Astrocyte of the cerebellum (primary cell): ENCODE results near the gene RAB33B.

Source experiments
- DNase-seq: peaks from one replicate; pipeline ENCODE4 v3.0.0-alpha.2; 2011; ENCODE audit warnings: low read depth
- H3K4me3 ChIP-seq: 2 replicates; pipeline ENCODE4 v1.5.1; 2011; ENCODE audit warnings: mild to moderate bottlenecking, low read depth, low read length, moderate library complexity
- in situ Hi-C: cut with HindIII; loops from 2 replicates; pipeline ENCODE4 v1.10.0; 2017; ENCODE audit warnings: low sequenced_read_pairs
- TF ChIP-seq, protein P1 (sequence below): IDR thresholded peaks from 2 replicates; pipeline ENCODE4 v1.5.1; 2012; ENCODE audit warnings: low read length, low read depth, moderate library complexity, mild to moderate bottlenecking; ENCODE audit errors: missing control alignments

Gene RAB33B

DNA sequence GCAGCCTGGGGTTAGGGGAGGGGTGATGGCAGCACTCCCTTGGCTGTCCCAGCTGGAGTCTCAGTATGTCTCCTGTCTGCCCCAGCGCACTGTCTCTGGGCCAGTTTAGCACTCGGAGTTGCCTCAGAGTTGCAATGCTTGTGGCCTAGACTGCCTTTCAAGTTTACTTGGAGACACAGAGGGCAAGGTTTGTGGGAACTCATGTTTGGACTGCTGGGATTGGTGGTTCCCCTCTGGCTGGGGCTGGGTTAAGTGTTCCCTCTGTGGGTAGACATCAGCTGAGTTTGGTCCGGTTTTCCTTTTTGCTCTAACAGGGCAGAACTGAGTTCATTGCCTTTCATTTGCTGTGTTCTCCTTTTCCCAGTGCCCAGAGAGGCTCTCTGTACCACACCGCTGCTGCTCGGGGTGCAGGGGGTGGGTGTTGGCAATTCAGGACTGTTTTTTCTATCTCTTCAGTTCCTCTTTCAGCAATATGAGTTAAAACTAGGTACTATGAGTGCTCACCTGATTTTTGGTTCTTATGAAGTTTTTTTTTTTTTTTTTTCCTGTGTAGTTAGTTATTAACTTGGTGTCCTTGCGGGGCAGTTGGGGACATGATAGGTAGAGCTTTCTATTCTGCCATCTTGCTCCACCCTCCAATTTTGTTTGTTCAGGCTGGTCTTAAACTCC is 17.2 kb downstream of the RAB33B start:
- TF ChIP-seq, protein P1, sequence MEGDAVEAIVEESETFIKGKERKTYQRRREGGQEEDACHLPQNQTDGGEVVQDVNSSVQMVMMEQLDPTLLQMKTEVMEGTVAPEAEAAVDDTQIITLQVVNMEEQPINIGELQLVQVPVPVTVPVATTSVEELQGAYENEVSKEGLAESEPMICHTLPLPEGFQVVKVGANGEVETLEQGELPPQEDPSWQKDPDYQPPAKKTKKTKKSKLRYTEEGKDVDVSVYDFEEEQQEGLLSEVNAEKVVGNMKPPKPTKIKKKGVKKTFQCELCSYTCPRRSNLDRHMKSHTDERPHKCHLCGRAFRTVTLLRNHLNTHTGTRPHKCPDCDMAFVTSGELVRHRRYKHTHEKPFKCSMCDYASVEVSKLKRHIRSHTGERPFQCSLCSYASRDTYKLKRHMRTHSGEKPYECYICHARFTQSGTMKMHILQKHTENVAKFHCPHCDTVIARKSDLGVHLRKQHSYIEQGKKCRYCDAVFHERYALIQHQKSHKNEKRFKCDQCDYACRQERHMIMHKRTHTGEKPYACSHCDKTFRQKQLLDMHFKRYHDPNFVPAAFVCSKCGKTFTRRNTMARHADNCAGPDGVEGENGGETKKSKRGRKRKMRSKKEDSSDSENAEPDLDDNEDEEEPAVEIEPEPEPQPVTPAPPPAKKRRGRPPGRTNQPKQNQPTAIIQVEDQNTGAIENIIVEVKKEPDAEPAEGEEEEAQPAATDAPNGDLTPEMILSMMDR: no peak
- in situ Hi-C loops: no loop called here
- DNase-seq: no peak

DNA sequence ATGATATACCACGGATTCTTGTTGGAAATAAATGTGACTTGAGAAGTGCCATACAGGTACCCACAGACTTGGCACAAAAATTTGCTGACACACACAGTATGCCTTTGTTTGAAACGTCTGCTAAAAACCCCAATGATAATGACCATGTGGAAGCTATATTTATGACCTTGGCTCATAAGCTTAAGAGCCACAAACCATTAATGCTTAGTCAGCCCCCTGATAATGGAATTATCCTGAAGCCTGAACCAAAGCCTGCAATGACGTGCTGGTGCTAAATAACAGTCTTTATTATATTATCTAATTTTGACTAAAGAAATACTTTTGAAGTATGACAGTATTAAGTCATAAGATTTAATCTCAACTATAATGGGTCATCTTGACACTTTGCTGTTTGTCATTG is 18.9 kb downstream of the RAB33B start:
- TF ChIP-seq, protein P1: no peak
- no peak overlapping the region for H3K4me3 ChIP-seq
- in situ Hi-C loops: no loop called here
- DNase-seq: no peak

More for the DNA sequence above, 17.2 kb downstream of the RAB33B start:
- H3K4me3 ChIP-seq: no peak overlapping the region

DNA sequence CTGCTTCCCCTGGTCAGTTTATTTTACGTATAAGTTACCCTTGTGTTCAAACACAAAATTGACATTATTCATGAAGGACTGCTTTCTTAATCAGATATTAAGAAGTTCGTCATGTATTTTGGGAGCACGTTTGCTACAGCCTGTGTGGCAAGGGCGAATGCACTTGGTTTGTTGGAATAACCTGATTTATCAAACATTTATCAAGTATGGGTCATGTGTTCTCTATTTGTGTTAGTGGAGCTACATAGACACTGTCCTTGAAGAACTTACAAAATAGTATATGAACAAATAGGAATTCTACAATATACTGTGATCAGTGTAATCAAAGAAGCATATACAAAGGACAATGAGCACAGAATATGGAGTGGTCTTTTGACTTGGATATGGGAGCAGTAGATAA is 22.4 kb downstream of the RAB33B start:
- in situ Hi-C loops: no loop called here
- no peak for DNase-seq
- H3K4me3 ChIP-seq: no peak overlapping the region
- TF ChIP-seq, protein P1: no peak

DNA sequence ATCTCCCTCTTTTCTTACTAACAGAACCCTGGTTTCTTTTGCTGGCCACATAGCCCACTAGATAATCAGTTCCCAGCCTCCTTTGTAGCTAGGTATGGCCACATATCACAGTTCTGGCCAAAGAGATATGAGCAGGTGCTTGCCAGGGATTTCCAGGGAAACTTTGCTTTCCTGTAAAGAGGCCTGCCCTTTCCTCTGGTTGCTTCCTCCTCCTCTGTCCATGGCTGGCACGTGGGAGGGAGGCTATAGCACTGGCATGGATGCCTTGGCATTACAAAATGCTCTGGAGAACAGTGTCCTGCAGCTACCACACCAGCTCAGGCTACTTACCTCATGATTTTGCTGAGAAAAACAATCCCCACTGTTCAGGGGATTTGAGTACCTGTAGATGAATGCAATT is 27.5 kb downstream of the RAB33B start:
- TF ChIP-seq, protein P1: no peak
- no peak overlapping the region for H3K4me3 ChIP-seq
- DNase-seq: no peak
- in situ Hi-C loops: no loop called here

DNA sequence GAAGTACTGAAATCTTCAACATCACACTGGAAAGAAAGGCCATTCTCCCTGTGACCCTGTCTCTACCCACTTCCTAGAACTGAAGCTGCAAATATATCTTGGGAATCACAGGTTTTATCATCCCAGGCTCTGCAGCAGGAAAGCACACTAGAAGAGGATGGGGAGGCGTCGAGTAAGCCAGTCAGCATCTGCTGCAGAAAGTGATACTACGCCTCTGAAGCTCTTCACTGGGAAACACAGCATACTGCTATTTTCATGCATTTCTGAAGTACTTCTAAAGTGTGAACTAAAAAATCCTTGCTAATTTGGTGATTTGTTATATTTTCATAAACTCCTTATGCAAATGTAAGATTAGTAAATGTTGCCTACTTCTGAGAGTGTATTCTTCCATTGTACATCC is 29.1 kb downstream of the RAB33B start:
- no peak for DNase-seq
- TF ChIP-seq, protein P1: no peak
- H3K4me3 ChIP-seq: no peak overlapping the region
- in situ Hi-C loops: no loop called here

DNA sequence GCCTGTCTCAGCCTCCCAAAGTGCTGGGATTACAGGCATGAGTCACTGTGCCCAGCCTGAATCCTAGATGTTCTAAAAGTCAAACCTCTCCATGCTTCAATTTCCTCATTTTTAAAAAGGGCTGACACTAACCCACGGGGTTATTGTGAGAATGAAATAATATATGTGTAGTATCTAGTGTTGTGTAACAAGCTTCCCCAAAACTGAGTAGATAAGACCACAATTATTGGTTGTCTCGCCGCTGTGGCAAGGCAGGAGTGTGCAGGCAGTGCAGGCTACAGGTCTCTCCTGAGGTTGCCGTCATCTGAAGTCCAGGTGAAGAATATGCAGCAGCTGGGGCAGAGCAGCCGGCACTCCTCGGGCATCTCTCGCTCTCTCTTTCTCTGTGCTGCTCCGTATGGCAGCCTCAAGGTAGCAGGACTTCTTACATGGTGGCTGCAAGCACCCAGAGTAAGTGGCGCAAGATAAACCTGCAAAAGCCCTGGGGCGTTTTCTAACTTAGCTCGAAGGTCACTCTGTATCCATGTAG is 30.9 kb downstream of the RAB33B start:
- H3K4me3 ChIP-seq: no peak overlapping the region
- TF ChIP-seq, protein P1: no peak
- no peak for DNase-seq
- in situ Hi-C loops: no loop called here
